ENCODE data around the gene ATP7B.
"Not testable (repeated sequence)": the region's sequence is repeated elsewhere in the genome, so short reads cannot be mapped to it uniquely, and the experiment has no call there.

ATP7B gene

GRCh38 chr13:51916962-51917361 is 94.3 kb downstream of the ATP7B start:
- 94 to 97% methylated on average over 8 of the region's 8 CpGs for WGBS, 2 experiments
- H3K27ac ChIP-seq (ENCODE audit: insufficient read depth, low read depth, low read length, poor library complexity, severe bottlenecking): no peak overlapping the region
- no peak overlapping the region for H3K4me3 ChIP-seq (ENCODE audit: insufficient read depth, low read depth, low read length)
- no peaks in the 10 kb centered on the region for H3K9me3 ChIP-seq (ENCODE audit: control insufficient read depth, low read length)
- no peaks in the 10 kb centered on the region for H3K36me3 ChIP-seq (ENCODE audit: control insufficient read depth, insufficient read depth, low read length)
- H3K4me1 ChIP-seq (ENCODE audit: control insufficient read depth, insufficient read depth, low read length): no peaks in the 10 kb centered on the region
- no peaks in the 10 kb centered on the region for H3K27me3 ChIP-seq (ENCODE audit: control insufficient read depth, insufficient read depth, low read length, poor library complexity, severe bottlenecking)

- Histone ChIP-seq H3K36me3 (ENCODE audit: control insufficient read depth, insufficient read depth, low read length) (no peaks in the 10 kb centered on the region), H3K4me1 (ENCODE audit: control insufficient read depth, insufficient read depth, low read length) (no peaks in the 10 kb centered on the region), H3K9me3 (ENCODE audit: control insufficient read depth, low read length) (no peaks in the 10 kb centered on the region), H3K27me3 (ENCODE audit: control insufficient read depth, insufficient read depth, low read length, poor library complexity, severe bottlenecking) (no peaks in the 10 kb centered on the region), H3K4me3 (ENCODE audit: insufficient read depth, low read depth, low read length) (no peak overlapping the region), H3K27ac (ENCODE audit: insufficient read depth, low read depth, low read length, poor library complexity, severe bottlenecking) (no peak overlapping the region)
- 92 to 96% methylated on average over 7 of the region's 7 CpGs for WGBS, 2 experiments
Observed at GRCh38 chr13:51916051-51916818, 95.0 kb downstream of the ATP7B start.

GRCh38 chr13:51914137-51914493 is 97.1 kb downstream of the ATP7B start:
- Histone ChIP-seq H3K27ac (ENCODE audit: insufficient read depth, low read depth, low read length, poor library complexity, severe bottlenecking) (no peak overlapping the region), H3K9me3 (ENCODE audit: control insufficient read depth, low read length) (no peaks in the 10 kb centered on the region)
- WGBS, 2 experiments: 95 to 96% methylated on average over 7 of the region's 7 CpGs

GRCh38 chr13:51913421-51914136 is 97.7 kb downstream of the ATP7B start:
- Histone ChIP-seq H3K27ac (ENCODE audit: insufficient read depth, low read depth, low read length, poor library complexity, severe bottlenecking) (no peak overlapping the region), H3K4me3 (ENCODE audit: insufficient read depth, low read depth, low read length) (no peak overlapping the region), H3K9me3 (ENCODE audit: control insufficient read depth, low read length) (no peaks in the 10 kb centered on the region), H3K4me1 (ENCODE audit: control insufficient read depth, insufficient read depth, low read length) (no peaks in the 10 kb centered on the region), H3K27me3 (ENCODE audit: control insufficient read depth, insufficient read depth, low read length, poor library complexity, severe bottlenecking) (no peaks in the 10 kb centered on the region), H3K36me3 (ENCODE audit: control insufficient read depth, insufficient read depth, low read length) (no peaks in the 10 kb centered on the region)
- 60 to 62% methylated on average over 4 of the region's 4 CpGs for WGBS, 2 experiments

More at GRCh38 chr13:51914137-51914493, 97.1 kb downstream of the ATP7B start:
- Histone ChIP-seq H3K27me3 (ENCODE audit: control insufficient read depth, insufficient read depth, low read length, poor library complexity, severe bottlenecking) (no peaks in the 10 kb centered on the region), H3K4me3 (ENCODE audit: insufficient read depth, low read depth, low read length) (no peak overlapping the region), H3K4me1 (ENCODE audit: control insufficient read depth, insufficient read depth, low read length) (no peaks in the 10 kb centered on the region), H3K36me3 (ENCODE audit: control insufficient read depth, insufficient read depth, low read length) (no peaks in the 10 kb centered on the region)

- H3K9me3 ChIP-seq (ENCODE audit: control insufficient read depth, low read length): no peaks in the 10 kb centered on the region
- no peaks in the 10 kb centered on the region for H3K27me3 ChIP-seq (ENCODE audit: control insufficient read depth, insufficient read depth, low read length, poor library complexity, severe bottlenecking)
- H3K27ac ChIP-seq (ENCODE audit: insufficient read depth, low read depth, low read length, poor library complexity, severe bottlenecking): no peak overlapping the region
- H3K4me3 ChIP-seq (ENCODE audit: insufficient read depth, low read depth, low read length): no peak overlapping the region
- H3K36me3 ChIP-seq (ENCODE audit: control insufficient read depth, insufficient read depth, low read length): no peaks in the 10 kb centered on the region
- no peaks in the 10 kb centered on the region for H3K4me1 ChIP-seq (ENCODE audit: control insufficient read depth, insufficient read depth, low read length)
- 90% methylated on average over 11 of the region's 11 CpGs for whole genome bisulfite sequencing, 2 experiments
Observed at GRCh38 chr13:51912511-51913225, 98.6 kb downstream of the ATP7B start.

GRCh38 chr13:51912091-51912490 is 99.2 kb downstream of the ATP7B start:
- 88 to 90% methylated on average over 10 of the region's 10 CpGs for WGBS, 2 experiments
- no peak overlapping the region for H3K4me3 ChIP-seq (ENCODE audit: insufficient read depth, low read depth, low read length)
- H3K9me3 ChIP-seq (ENCODE audit: control insufficient read depth, low read length): no peaks in the 10 kb centered on the region
- no peak overlapping the region for H3K27ac ChIP-seq (ENCODE audit: insufficient read depth, low read depth, low read length, poor library complexity, severe bottlenecking)
- no peaks in the 10 kb centered on the region for H3K4me1 ChIP-seq (ENCODE audit: control insufficient read depth, insufficient read depth, low read length)
- H3K27me3 ChIP-seq (ENCODE audit: control insufficient read depth, insufficient read depth, low read length, poor library complexity, severe bottlenecking): no peaks in the 10 kb centered on the region
- no peaks in the 10 kb centered on the region for H3K36me3 ChIP-seq (ENCODE audit: control insufficient read depth, insufficient read depth, low read length)

- Histone ChIP-seq H3K27me3 (ENCODE audit: control insufficient read depth, insufficient read depth, low read length, poor library complexity, severe bottlenecking) (no peaks in the 10 kb centered on the region), H3K4me3 (ENCODE audit: insufficient read depth, low read depth, low read length) (no peak overlapping the region), H3K36me3 (ENCODE audit: control insufficient read depth, insufficient read depth, low read length) (no peaks in the 10 kb centered on the region), H3K9me3 (ENCODE audit: control insufficient read depth, low read length) (no peaks in the 10 kb centered on the region), H3K4me1 (ENCODE audit: control insufficient read depth, insufficient read depth, low read length) (no peaks in the 10 kb centered on the region), H3K27ac (ENCODE audit: insufficient read depth, low read depth, low read length, poor library complexity, severe bottlenecking) (no peak overlapping the region)
- 93 to 94% methylated on average over 12 of the region's 12 CpGs for WGBS, 2 experiments
Observed at GRCh38 chr13:51910508-51910907, 100.7 kb downstream of the ATP7B start.

GRCh38 chr13:51909265-51909664 is 102.0 kb downstream of the ATP7B start:
- WGBS, 2 experiments: 94 to 100% methylated on average over 5 of the region's 5 CpGs
- not testable (repeated sequence) for H3K27me3 ChIP-seq (ENCODE audit: control insufficient read depth, insufficient read depth, low read length, poor library complexity, severe bottlenecking); H3K9me3 ChIP-seq (ENCODE audit: control insufficient read depth, low read length); H3K36me3 ChIP-seq (ENCODE audit: control insufficient read depth, insufficient read depth, low read length); H3K27ac ChIP-seq (ENCODE audit: insufficient read depth, low read depth, low read length, poor library complexity, severe bottlenecking); H3K4me3 ChIP-seq (ENCODE audit: insufficient read depth, low read depth, low read length); H3K4me1 ChIP-seq (ENCODE audit: control insufficient read depth, insufficient read depth, low read length)

- Histone ChIP-seq H3K4me3 (ENCODE audit: insufficient read depth, low read depth, low read length) (no peak overlapping the region), H3K27me3 (ENCODE audit: control insufficient read depth, insufficient read depth, low read length, poor library complexity, severe bottlenecking) (no peaks in the 10 kb centered on the region), H3K36me3 (ENCODE audit: control insufficient read depth, insufficient read depth, low read length) (no peaks in the 10 kb centered on the region), H3K27ac (ENCODE audit: insufficient read depth, low read depth, low read length, poor library complexity, severe bottlenecking) (no peak overlapping the region), H3K4me1 (ENCODE audit: control insufficient read depth, insufficient read depth, low read length) (peaks cover 3% of the 10 kb centered on the region), H3K9me3 (ENCODE audit: control insufficient read depth, low read length) (no peaks in the 10 kb centered on the region)
- 88 to 91% methylated on average over 8 of the region's 8 CpGs for WGBS, 2 experiments
Observed at GRCh38 chr13:51907040-51907732, 104.1 kb downstream of the ATP7B start.

GRCh38 chr13:51906581-51906980 is 104.7 kb downstream of the ATP7B start:
- WGBS, 2 experiments: 85 to 89% methylated on average over 3 of the region's 3 CpGs
- Histone ChIP-seq H3K4me1 (ENCODE audit: control insufficient read depth, insufficient read depth, low read length) (peaks cover 3% of the 10 kb centered on the region), H3K27me3 (ENCODE audit: control insufficient read depth, insufficient read depth, low read length, poor library complexity, severe bottlenecking) (no peaks in the 10 kb centered on the region)

More at GRCh38 chr13:51906581-51906980, 104.7 kb downstream of the ATP7B start:
- no peak overlapping the region for H3K4me3 ChIP-seq (ENCODE audit: insufficient read depth, low read depth, low read length)
- no peak overlapping the region for H3K27ac ChIP-seq (ENCODE audit: insufficient read depth, low read depth, low read length, poor library complexity, severe bottlenecking)
- H3K36me3 ChIP-seq (ENCODE audit: control insufficient read depth, insufficient read depth, low read length): no peaks in the 10 kb centered on the region
- H3K9me3 ChIP-seq (ENCODE audit: control insufficient read depth, low read length): no peaks in the 10 kb centered on the region

Data from ectodermal cell (in vitro differentiated cells).